Endothelial cell (in vitro differentiated cells): Measurements from ENCODE around the gene NBPF4. TPM values are rescaled to one million over a fixed set of nuclear protein-coding genes. Genes with fewer than 3 reads are reported as not detected.
A peak's percentile ranks its signal among the peaks of the same experiment; 100 is the strongest.
"Not testable (repeated sequence)": the region's sequence is repeated elsewhere in the genome, so short reads cannot be mapped to it uniquely, and the experiment has no call there.

Source experiments
- DNase-seq: peaks from one replicate; pipeline ENCODE4 v3.0.0; 2021; ENCODE audit warnings: low spot score
- H3K27ac Mint-ChIP-seq: one replicate; pipeline ENCODE4 v1.8.0; 2021; ENCODE audit warnings: mixed read lengths, inconsistent platforms; ENCODE audit not compliant: unreplicated experiment
- H3K27me3 Mint-ChIP-seq: one replicate; pipeline ENCODE4 v1.8.0; 2021; ENCODE audit warnings: mild to moderate bottlenecking, moderate library complexity, mixed read lengths, inconsistent platforms; ENCODE audit not compliant: unreplicated experiment
- H3K36me3 Mint-ChIP-seq: one replicate; pipeline ENCODE4 v1.8.0; 2021; ENCODE audit warnings: mild to moderate bottlenecking, low read depth, mixed read lengths, inconsistent platforms; ENCODE audit not compliant: unreplicated experiment
- H3K4me1 Mint-ChIP-seq: one replicate; pipeline ENCODE4 v1.8.0; 2021; ENCODE audit warnings: mild to moderate bottlenecking, mixed read lengths, inconsistent platforms; ENCODE audit not compliant: unreplicated experiment
- H3K4me3 Mint-ChIP-seq: one replicate; pipeline ENCODE4 v1.8.0; 2021; ENCODE audit warnings: mild to moderate bottlenecking, mixed read lengths, inconsistent platforms; ENCODE audit not compliant: unreplicated experiment
- H3K9me3 Mint-ChIP-seq: one replicate; pipeline ENCODE4 v1.8.0; 2021; ENCODE audit warnings: mixed read lengths, inconsistent platforms; ENCODE audit not compliant: unreplicated experiment
- total RNA-seq: library from RNA; stranded (reverse); fragmentation: NEBNext Ultra II Directional; extraction: Animal tissue kit (Norgen Biotek cat#: 25700); gene quantifications from one replicate; pipeline ENCODE4 v1.2.1, GENCODE V29; 2021; ENCODE audit not compliant: unreplicated experiment
- TF ChIP-seq, protein P1 (sequence below): fragments of 200-600 bp; sonication (generic); IDR thresholded peaks from one replicate; pipeline ENCODE4 v1.5.0; 2021; ENCODE audit warnings: antibody characterized with exemption; ENCODE audit not compliant: unreplicated experiment

Gene NBPF4
- total RNA-seq, 1 donor from 2014 or later: not detected

DNA sequence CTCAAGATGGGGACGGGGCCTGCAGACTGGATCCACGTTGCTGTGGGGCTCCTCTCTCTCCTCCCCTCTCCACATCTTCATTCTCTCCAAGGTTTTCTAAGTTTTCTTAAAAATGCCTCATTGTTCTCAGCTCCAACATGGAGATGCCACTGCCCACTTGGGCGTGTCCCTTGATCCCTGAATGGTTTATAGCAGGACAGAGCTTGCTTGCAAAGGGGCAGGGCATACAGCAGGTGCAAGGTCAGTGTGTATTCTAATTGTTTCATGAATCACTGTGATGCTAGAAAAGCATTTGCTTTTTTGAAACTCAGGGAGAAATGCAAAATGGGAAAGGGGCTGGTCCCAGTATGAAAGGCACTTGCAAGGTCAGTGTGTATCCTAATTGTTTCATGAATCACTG is 13.9 kb downstream of the NBPF4 start:
- DNase-seq, H3K36me3 Mint-ChIP-seq, H3K9me3 Mint-ChIP-seq, H3K4me3 Mint-ChIP-seq, H3K27me3 Mint-ChIP-seq, H3K4me1 Mint-ChIP-seq, H3K27ac Mint-ChIP-seq: not testable (repeated sequence)

- not testable (repeated sequence) for H3K27ac Mint-ChIP-seq, H3K4me1 Mint-ChIP-seq, H3K9me3 Mint-ChIP-seq, H3K36me3 Mint-ChIP-seq, DNase-seq, H3K27me3 Mint-ChIP-seq, H3K4me3 Mint-ChIP-seq
Measured at GRCh38 chr1:108227772-108228171, 16.1 kb downstream of the NBPF4 start.

DNA sequence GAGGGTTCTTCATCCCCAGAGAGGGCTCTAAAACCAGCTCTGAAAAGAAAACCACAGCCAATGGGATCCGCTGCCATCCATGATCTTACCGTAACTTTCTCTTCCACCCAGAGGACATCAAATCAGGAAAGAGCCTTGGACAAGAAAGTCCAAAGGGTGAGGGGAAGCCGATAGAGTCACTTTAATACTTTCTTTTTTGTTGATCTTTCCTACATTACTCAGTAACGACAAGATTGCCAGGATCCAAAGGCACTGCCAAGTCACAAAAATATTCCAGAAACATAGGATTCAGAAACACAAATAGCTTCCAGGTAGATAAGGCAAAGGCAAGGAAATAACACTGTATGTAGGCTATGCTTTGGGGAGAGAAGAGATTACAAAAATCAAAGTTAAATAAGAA is 17.0 kb downstream of the NBPF4 start:
- DNase-seq, H3K36me3 Mint-ChIP-seq, H3K27ac Mint-ChIP-seq, H3K9me3 Mint-ChIP-seq, H3K4me1 Mint-ChIP-seq, H3K27me3 Mint-ChIP-seq, H3K4me3 Mint-ChIP-seq: not testable (repeated sequence)

DNA sequence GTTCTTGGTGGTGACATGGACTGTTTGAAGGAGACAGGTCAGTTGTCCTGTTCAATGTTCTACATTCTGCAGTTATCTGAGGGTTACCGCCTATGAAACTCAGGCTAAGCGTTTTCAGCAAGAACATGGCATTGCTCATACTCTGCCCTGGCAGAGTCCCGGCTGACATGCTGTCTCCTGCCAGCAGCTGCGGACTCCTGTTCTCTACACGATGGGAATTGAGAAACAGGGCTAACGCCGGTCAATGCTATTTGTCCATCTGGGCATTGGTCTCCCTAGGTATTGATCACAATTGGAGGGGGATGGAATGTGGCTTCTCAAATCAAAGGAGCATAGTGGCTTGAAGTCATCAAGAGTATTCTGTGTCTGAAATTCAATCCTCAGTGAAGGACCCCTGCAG is 20.6 kb downstream of the NBPF4 start:
- H3K4me1 Mint-ChIP-seq, DNase-seq, H3K9me3 Mint-ChIP-seq, H3K36me3 Mint-ChIP-seq, H3K27ac Mint-ChIP-seq, H3K27me3 Mint-ChIP-seq, H3K4me3 Mint-ChIP-seq: not testable (repeated sequence)

GRCh38 chr1:108217515-108218174 is 26.2 kb downstream of the NBPF4 start:
- H3K27ac Mint-ChIP-seq, DNase-seq, H3K4me3 Mint-ChIP-seq, H3K27me3 Mint-ChIP-seq, H3K9me3 Mint-ChIP-seq, H3K4me1 Mint-ChIP-seq, H3K36me3 Mint-ChIP-seq: not testable (repeated sequence)

GRCh38 chr1:108217007-108217406 is 26.9 kb downstream of the NBPF4 start:
- not testable (repeated sequence) for H3K27me3 Mint-ChIP-seq, H3K4me1 Mint-ChIP-seq, H3K9me3 Mint-ChIP-seq, DNase-seq, H3K36me3 Mint-ChIP-seq, H3K27ac Mint-ChIP-seq, H3K4me3 Mint-ChIP-seq

DNA sequence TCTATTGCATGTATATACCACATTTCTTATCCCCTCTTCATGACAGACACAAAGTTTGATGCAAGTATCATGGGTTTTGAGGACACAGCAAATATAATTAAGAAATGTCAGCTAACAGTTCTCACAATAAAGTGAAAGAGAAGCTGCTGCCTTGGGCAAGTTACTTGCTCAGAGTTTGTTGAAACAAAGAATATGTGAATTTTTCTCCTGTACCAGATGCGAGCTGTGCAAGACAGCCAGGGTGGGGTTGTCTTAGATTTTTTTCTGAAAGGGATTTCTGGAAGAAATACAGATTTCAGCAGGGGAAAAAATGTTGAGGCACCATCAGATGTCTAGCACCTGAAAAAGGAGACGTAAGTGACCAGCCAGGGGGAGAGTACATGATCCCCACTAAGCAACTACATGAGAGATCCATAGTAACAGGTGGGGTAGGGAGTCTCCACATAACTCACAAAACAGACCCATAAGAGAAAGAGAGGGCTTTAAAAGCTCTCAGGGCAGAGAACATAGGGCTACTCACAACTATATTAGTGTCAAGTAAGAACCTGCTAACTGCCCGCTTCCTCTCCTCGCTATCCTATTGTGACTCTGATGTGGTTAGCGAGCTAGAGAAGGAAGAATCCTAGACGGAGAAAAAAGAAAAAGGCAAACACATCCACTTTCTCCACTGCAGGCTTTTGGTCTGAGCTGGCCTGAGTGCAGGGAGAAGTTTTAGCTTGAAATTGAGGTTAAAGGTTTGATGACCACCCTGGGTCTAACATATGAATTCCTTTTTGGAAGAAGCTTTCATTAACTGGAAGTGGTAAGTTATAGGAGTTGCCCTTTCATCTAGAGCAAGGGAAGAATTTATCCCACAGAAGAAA is 27.6 kb downstream of the NBPF4 start:
- H3K27me3 Mint-ChIP-seq, H3K9me3 Mint-ChIP-seq, H3K27ac Mint-ChIP-seq, H3K36me3 Mint-ChIP-seq, H3K4me3 Mint-ChIP-seq, DNase-seq, H3K4me1 Mint-ChIP-seq: not testable (repeated sequence)

- H3K4me3 Mint-ChIP-seq, DNase-seq, H3K27me3 Mint-ChIP-seq, H3K9me3 Mint-ChIP-seq, H3K27ac Mint-ChIP-seq, H3K36me3 Mint-ChIP-seq: not testable (repeated sequence)
- H3K4me1 Mint-ChIP-seq: peaks cover 12% of the 10 kb centered on the region
- TF ChIP-seq, protein P1, sequence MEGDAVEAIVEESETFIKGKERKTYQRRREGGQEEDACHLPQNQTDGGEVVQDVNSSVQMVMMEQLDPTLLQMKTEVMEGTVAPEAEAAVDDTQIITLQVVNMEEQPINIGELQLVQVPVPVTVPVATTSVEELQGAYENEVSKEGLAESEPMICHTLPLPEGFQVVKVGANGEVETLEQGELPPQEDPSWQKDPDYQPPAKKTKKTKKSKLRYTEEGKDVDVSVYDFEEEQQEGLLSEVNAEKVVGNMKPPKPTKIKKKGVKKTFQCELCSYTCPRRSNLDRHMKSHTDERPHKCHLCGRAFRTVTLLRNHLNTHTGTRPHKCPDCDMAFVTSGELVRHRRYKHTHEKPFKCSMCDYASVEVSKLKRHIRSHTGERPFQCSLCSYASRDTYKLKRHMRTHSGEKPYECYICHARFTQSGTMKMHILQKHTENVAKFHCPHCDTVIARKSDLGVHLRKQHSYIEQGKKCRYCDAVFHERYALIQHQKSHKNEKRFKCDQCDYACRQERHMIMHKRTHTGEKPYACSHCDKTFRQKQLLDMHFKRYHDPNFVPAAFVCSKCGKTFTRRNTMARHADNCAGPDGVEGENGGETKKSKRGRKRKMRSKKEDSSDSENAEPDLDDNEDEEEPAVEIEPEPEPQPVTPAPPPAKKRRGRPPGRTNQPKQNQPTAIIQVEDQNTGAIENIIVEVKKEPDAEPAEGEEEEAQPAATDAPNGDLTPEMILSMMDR: peak; percentile 75
Measured at GRCh38 chr1:108214641-108215465, 29.0 kb downstream of the NBPF4 start.
